ENCODE data around the gene PPP1R13L. TPM values are rescaled to one million over a fixed set of nuclear protein-coding genes. Genes with fewer than 3 reads are reported as not detected.

PPP1R13L gene
- total RNA-seq, 3 donors from 2014 or later, result 3.4 to 45.1 (median 34.7) TPM

- intact Hi-C loops (cut with DNase I; ENCODE audit: low total_unique reads), result no loop called here
- Histone ChIP-seq H3K9me3 (no peaks in the 10 kb centered on the region), H3K4me3 (no peak overlapping the region), H3K27ac (no peak overlapping the region), H3K4me1 (no peaks in the 10 kb centered on the region), H3K27me3 (peaks cover 0 to 10% of the 10 kb centered on the region in 2 donors), H3K36me3 (no peaks in the 10 kb centered on the region)
- no peak for DNase-seq (ENCODE audit: low spot score in 2 of 2)
- TF ChIP-seq, protein P1, sequence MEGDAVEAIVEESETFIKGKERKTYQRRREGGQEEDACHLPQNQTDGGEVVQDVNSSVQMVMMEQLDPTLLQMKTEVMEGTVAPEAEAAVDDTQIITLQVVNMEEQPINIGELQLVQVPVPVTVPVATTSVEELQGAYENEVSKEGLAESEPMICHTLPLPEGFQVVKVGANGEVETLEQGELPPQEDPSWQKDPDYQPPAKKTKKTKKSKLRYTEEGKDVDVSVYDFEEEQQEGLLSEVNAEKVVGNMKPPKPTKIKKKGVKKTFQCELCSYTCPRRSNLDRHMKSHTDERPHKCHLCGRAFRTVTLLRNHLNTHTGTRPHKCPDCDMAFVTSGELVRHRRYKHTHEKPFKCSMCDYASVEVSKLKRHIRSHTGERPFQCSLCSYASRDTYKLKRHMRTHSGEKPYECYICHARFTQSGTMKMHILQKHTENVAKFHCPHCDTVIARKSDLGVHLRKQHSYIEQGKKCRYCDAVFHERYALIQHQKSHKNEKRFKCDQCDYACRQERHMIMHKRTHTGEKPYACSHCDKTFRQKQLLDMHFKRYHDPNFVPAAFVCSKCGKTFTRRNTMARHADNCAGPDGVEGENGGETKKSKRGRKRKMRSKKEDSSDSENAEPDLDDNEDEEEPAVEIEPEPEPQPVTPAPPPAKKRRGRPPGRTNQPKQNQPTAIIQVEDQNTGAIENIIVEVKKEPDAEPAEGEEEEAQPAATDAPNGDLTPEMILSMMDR (IDR thresholded peaks at IDR 0.05), result no peak
- no peak for TF ChIP-seq POLR2AphosphoS5 (IDR thresholded peaks at IDR 0.05)
- TF ChIP-seq POLR2A (IDR thresholded peaks at IDR 0.05), result no peak
These were observed 19.3 kb downstream of the PPP1R13L start for GRCh38 chr19:45385392-45386221.

DNA sequence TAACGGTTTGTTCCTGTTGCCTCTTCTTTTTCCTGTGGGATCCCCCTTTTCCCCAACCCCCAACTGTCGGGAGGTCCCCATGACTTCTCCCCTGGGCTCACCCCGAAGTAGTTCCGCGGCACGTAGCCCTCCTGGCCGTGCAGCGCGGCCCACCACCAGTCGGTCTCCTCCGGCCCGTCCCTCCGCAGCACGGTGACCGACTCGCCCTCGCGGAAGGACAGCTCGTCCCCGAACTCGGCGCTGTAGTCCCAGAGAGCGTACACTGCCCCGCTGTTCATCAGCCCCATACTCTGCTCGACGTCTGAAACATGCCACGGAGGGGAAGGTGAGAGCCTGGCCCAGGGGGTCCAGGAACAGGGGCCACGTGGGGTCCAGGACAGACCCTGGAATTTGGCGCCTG is 22.4 kb downstream of the PPP1R13L start:
- peaks cover 0 to 10% of the 10 kb centered on the region in 2 donors for H3K27me3 ChIP-seq
- TF ChIP-seq, protein P1 (IDR thresholded peaks at IDR 0.05), result no peak
- no peak for TF ChIP-seq POLR2A (IDR thresholded peaks at IDR 0.05)
- TF ChIP-seq POLR2AphosphoS5 (IDR thresholded peaks at IDR 0.05), result no peak
- no peak for DNase-seq (ENCODE audit: low spot score in 2 of 2)
- H3K27ac ChIP-seq, result no peak overlapping the region
- H3K9me3 ChIP-seq, result no peaks in the 10 kb centered on the region
- no peaks in the 10 kb centered on the region for H3K4me1 ChIP-seq
- intact Hi-C loops (cut with DNase I; ENCODE audit: low total_unique reads), result no loop called here
- no peak overlapping the region for H3K4me3 ChIP-seq
- no peaks in the 10 kb centered on the region for H3K36me3 ChIP-seq

DNA sequence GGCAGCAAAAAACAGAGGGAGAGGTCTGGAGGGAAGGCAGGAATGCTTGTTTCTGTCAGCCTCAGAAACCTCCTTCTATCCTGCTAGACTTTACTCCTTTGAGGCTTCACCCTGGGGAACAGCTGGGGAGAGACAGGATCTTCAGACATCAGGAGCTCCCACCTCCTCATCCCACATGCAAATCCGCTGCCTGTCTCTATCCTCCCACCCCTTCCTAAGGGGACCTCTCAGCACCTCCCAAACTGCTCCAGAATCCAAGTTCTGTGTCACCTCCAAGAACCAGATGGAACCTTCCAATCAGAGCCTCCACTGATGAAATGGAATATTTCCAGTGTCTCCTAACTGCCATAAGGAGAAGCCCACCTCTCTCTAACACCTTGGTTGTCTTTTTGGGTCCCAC is 24.8 kb downstream of the PPP1R13L start:
- Histone ChIP-seq H3K4me3 (no peak overlapping the region), H3K27ac (no peak overlapping the region), H3K36me3 (no peaks in the 10 kb centered on the region), H3K27me3 (peaks cover 0 to 1% of the 10 kb centered on the region in 2 donors), H3K9me3 (no peaks in the 10 kb centered on the region), H3K4me1 (no peaks in the 10 kb centered on the region)
- DNase-seq (ENCODE audit: low spot score in 2 of 2), result no peak
- TF ChIP-seq POLR2A (IDR thresholded peaks at IDR 0.05), result no peak
- intact Hi-C loops (cut with DNase I; ENCODE audit: low total_unique reads), result no loop called here

GRCh38 chr19:45376045-45376724 is 28.7 kb downstream of the PPP1R13L start:
- Histone ChIP-seq H3K4me1 (no peaks in the 10 kb centered on the region), H3K27me3 (no peaks in the 10 kb centered on the region), H3K9me3 (no peaks in the 10 kb centered on the region), H3K27ac (peak overlapping the region in 1 of 2 donors; percentile 75), H3K4me3 (no peak overlapping the region), H3K36me3 (no peaks in the 10 kb centered on the region)
- peak in 1 of 2 donors; percentile 93 for DNase-seq (ENCODE audit: low spot score in 2 of 2)
- peak in 2 of 3 donors; percentile 40 to 69 for TF ChIP-seq POLR2AphosphoS5 (IDR thresholded peaks at IDR 0.05)
- no peak for TF ChIP-seq POLR2A (IDR thresholded peaks at IDR 0.05)
- intact Hi-C loops (cut with DNase I; ENCODE audit: low total_unique reads), result no loop called here

DNA sequence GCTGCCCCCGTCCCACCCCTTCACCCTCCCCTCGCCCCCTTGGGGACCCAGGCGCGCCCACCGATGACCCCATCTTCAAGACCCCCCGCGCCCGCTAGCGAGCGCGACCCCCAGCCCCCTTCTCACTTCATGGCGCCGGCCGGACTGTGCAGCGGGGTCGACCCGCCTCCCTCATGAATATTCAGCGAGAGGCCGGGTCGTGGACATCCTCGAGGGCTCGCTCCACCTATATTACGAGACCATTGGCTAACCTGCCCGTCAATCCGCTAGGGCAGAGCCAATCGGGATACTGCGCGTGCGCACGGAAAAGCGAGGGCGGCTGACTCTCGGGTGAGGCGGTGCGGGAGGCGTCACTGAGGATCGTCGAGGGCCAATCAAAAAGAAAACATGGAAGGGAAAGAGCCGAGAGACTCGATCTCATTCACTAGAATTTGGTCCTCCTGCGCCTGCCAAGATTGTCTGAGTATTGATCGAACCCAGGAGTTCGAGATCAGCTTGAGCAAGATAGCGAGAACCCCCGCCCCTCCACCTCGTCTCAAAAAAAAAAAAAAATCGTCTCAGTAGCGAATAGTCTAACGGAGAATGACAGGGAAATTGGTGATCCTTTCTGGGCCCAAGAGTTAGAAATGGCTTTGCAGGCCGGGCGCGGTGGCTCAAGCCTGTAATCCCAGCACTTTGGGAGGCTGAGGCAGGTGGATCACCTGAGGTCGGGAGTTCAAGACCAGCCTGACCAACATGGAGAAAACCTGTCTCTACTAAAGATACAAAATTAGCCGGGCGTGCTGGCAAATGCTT is 34.3 kb downstream of the PPP1R13L start, which contains the start of gene ERCC2:
TSS of gene ERCC2 (minus strand) at position 164 of the 795 bp plus-strand sequence. CDS start at position 131, 33 bp downstream.
- Histone ChIP-seq H3K4me3 (peak within 1 kb of the TSS; percentile 78 to 87 (median 84)), H3K27me3 (no peaks in the 10 kb centered on the region), H3K36me3 (no peaks in the 10 kb centered on the region), H3K9me3 (no peaks in the 10 kb centered on the region), H3K4me1 (no peaks in the 10 kb centered on the region), H3K27ac (peak within 1 kb of the TSS in 1 of 2 donors; percentile 64)
- intact Hi-C loops (cut with DNase I; ENCODE audit: low total_unique reads), result no loop called here
- TF ChIP-seq, protein P1 (IDR thresholded peaks at IDR 0.05), result no peak
- TF ChIP-seq POLR2AphosphoS5 (IDR thresholded peaks at IDR 0.05), result peak in 2 of 3 donors; percentile 43 to 66
- peak; percentile 99 to 100 for DNase-seq (ENCODE audit: low spot score in 2 of 2)
